GM12891 (cell line): ENCODE data around the gene RHPN2.
"Not testable (repeated sequence)": the region's sequence is repeated elsewhere in the genome, so short reads cannot be mapped to it uniquely, and the experiment has no call there.

Source experiments
- DNase-seq: peaks from one replicate; pipeline ENCODE4 v3.0.0; 2011; ENCODE audit warnings: low spot score; ENCODE audit not compliant: insufficient read length
- FAIRE-seq: peaks from 2 replicates; lab custom pipeline; 2011; peaks lifted over from hg19 to GRCh38; lab: Jason Lieb, UNC
- PAX5 ChIP-seq: IDR thresholded peaks from 2 replicates; pipeline ENCODE4 v1.6.1; 2011; ENCODE audit warnings: low read length, moderate library complexity, mild to moderate bottlenecking; ENCODE audit not compliant: insufficient read depth, severe bottlenecking
- POLR2A ChIP-seq: IDR thresholded peaks from 2 replicates; pipeline ENCODE4 v1.6.1; 2011; ENCODE audit warnings: low read depth, low read length, control low read depth
- POLR2AphosphoS5 ChIP-seq: IDR thresholded peaks from 2 replicates; pipeline ENCODE4 v1.6.1; 2011; ENCODE audit warnings: low read depth, low read length, control low read depth
- POU2F2 ChIP-seq: IDR thresholded peaks from 2 replicates; pipeline ENCODE4 v1.6.1; 2011; ENCODE audit warnings: low read depth, mild to moderate bottlenecking, control low read depth, low read length, moderate library complexity
- SPI1 ChIP-seq: IDR thresholded peaks from 2 replicates; pipeline ENCODE4 v1.6.1; 2011; ENCODE audit warnings: low read depth, low read length, control low read depth
- TAF1 ChIP-seq: IDR thresholded peaks from 2 replicates; pipeline ENCODE4 v1.6.1; 2011; ENCODE audit warnings: low read depth, low read length, control low read depth

RHPN2 gene

DNA sequence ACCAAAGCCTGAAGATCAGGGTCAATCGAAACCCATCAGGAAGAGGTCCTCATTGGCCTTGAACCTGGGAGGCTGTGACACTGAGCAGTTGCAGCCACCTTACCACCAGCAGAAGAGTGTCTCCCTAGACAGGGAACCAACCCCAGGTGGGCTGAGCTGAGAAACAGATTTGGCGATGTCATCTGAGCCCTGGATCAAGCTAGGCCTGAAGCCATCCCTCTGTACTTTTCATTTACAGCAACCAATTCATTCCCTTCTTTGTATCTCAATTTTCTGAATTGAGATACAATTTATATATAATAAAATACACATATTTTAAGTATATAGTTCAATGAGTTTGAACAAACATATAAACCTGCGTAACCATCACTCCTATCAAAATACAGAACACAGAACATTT is 14.6 kb downstream of the RHPN2 start:
- DNase-seq (no peak), FAIRE-seq (no peak)
- no peak for TF ChIP-seq POU2F2
- no peak for TF ChIP-seq POLR2AphosphoS5
- TF ChIP-seq PAX5, result no peak
- no peak for TF ChIP-seq TAF1
- no peak for TF ChIP-seq POLR2A
- no peak for TF ChIP-seq SPI1

DNA sequence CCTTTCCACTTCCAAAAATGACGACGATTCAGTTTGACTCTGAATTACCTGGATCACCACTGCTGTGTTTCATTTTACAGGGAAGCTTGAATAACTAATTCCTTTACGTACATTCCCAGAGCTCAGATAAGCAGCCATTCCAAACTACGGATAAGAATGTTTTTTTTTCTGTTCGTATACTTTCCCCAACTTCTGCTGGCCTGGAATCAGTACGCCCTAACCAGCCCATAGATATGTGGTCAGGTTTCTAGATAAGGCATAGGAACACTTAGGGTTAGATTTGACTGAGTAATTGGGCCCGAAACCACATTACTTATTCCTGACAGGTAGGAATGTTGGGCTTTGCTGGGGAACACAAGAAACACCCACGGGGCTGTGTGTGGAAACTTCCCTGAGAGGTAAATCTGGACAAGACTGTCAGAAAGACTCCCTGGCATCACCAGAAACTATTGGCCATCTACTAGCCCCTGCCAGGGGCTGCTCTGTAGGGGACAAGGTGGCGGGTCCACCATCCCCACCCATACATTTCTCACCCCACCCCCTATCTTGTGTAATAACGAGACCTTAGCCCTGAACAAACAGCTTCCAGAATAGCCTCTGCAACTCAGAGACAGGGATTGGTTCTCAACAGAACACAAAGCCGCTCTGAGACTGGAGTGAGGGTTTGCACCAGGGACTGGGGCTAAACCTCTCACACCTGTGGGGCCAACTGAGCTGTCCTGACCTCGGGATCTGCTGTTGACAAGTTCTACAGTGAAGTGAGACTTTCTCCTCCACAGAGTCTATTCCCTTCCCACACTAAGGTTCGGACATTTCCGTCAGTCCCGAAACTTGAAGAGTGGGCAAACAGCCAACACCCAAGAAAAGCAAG is 15.6 kb downstream of the RHPN2 start:
- TF ChIP-seq TAF1 (no peak), POLR2AphosphoS5 (no peak), POLR2A (no peak), SPI1 (no peak), PAX5 (no peak), POU2F2 (no peak)
- DNase-seq (no peak), FAIRE-seq (no peak)

DNA sequence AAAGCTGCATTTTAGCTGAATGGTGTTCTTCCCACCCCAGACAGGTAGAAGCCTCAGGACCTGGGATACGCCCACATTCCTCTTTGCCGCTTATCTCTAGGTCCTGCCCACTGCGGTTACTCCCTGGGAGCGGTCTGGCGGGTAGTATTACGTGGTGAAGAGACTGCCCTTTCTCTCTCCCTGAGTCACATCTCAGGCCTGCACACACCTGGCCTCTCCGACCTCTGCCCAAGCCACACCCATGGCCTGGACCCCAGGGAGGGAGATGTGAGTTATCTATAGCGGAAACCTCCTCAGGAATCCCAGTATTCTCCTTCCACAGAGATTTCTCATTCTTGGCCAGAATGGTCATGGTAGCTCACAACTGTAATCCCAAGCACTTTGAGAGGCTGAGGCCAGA is 17.3 kb downstream of the RHPN2 start:
- FAIRE-seq, result no peak
- no peak for TF ChIP-seq POLR2A
- no peak for TF ChIP-seq PAX5
- no peak for TF ChIP-seq POU2F2
- TF ChIP-seq TAF1, result no peak
- no peak for TF ChIP-seq POLR2AphosphoS5
- no peak for TF ChIP-seq SPI1
- DNase-seq, result no peak

DNA sequence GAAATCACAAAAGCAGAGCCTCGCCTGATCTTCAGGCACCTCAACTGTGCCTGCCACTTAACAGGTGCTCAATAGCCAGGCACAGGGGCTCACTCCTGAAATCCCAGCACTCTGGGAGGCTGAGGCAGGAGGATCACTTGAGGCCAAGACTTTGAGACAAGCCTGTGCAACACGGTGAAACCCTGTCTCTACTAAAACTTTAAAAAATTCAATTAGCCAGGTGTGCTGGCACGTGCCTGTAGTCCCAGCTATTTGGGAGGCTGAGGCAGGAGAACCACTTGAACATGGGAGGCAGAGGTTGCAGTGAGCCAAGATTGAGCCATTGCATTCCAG is 22.9 kb downstream of the RHPN2 start:
- DNase-seq, FAIRE-seq: not testable (repeated sequence)

DNA sequence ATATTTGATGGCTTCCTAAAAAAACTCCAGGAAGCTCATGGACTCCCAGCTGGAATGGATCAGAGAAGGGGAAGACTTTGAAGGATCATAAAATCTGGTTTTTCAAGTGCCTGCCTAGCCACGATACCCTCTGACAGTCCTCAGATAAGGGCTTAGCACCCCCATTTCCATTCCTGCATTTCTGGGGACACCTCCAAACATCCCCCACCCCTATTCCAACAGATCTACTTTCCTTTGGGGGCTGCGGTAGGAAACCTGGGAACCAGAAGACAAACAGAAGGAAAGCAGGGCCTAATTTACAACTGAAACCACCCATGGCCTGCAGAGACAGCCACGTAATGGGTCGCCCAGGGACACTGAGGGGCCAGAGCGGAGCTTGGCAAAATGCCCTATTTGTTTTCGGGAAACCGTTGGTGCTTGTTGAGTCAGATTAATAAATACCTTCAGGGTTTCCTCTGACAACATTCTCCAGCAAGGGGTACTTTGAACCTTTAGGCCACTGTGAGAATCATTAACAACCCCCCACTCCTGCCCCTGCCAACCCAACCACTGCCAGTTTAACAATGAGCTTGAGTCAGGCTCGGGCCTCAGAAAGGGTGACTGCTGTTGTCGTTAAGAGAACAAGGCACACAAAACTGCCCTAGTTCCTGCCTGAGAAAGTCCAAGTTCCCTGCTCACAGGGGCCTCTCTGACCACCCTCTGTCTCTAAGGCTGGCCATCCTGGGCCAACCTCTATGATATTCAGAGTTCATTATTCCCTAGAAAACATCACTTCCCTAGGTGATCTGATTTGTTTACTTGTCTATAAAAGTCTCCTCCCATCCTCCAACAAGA is 23.5 kb downstream of the RHPN2 start:
- no peak for DNase-seq
- FAIRE-seq, result no peak

DNA sequence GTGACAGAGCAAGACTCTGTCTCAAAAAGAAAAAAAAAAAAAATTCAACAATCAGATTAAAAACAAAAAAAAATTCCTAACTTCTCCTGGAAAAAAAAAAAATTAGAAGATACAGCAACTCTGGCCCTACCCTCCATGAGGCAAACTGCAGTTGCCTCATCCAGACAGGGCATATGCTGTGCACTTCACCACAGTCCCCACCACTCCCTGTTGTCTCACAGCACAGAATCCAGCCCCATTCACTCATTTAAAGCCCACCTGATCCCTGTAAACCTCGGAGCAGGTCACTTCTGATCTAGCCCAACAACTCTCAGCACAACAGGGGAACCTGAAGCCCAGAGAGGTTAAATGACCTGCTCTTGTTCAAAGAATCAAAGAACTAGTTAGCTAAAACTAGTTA is 24.9 kb downstream of the RHPN2 start:
- DNase-seq, result no peak
- FAIRE-seq, result no peak
- TF ChIP-seq POLR2A (no peak), TAF1 (no peak), POU2F2 (no peak), POLR2AphosphoS5 (no peak), SPI1 (no peak), PAX5 (no peak)

More for the DNA sequence above, 23.5 kb downstream of the RHPN2 start:
- no peak for TF ChIP-seq POLR2A
- no peak for TF ChIP-seq POLR2AphosphoS5
- TF ChIP-seq PAX5, result no peak
- TF ChIP-seq SPI1, result no peak
- no peak for TF ChIP-seq POU2F2
- no peak for TF ChIP-seq TAF1

DNA sequence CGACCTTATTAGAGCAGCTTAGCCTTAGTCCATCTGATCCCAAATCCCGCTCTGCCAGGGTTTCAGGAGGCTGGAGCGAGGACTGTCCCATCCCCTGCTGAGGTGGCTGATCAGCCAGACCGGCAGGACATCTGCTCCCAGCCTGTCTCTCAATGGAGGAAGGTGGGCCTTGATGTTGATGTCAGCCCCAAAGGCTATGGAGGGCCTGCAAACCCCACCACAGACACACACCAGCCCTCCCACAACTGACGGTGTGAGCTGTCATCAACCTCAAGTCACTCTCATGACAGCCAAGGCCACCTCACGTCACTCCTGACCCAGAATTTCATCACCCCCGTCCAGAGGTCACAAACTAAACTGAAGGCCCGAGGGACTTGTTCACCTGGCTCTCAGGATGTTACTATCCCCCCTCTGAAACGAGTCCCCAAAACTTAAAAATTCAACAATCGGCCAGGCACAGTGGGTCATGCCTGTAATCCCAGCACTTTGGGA is 25.5 kb downstream of the RHPN2 start:
- no peak for FAIRE-seq
- TF ChIP-seq TAF1 (no peak), POLR2AphosphoS5 (no peak), POLR2A (no peak), POU2F2 (no peak), SPI1 (no peak), PAX5 (no peak)

DNA sequence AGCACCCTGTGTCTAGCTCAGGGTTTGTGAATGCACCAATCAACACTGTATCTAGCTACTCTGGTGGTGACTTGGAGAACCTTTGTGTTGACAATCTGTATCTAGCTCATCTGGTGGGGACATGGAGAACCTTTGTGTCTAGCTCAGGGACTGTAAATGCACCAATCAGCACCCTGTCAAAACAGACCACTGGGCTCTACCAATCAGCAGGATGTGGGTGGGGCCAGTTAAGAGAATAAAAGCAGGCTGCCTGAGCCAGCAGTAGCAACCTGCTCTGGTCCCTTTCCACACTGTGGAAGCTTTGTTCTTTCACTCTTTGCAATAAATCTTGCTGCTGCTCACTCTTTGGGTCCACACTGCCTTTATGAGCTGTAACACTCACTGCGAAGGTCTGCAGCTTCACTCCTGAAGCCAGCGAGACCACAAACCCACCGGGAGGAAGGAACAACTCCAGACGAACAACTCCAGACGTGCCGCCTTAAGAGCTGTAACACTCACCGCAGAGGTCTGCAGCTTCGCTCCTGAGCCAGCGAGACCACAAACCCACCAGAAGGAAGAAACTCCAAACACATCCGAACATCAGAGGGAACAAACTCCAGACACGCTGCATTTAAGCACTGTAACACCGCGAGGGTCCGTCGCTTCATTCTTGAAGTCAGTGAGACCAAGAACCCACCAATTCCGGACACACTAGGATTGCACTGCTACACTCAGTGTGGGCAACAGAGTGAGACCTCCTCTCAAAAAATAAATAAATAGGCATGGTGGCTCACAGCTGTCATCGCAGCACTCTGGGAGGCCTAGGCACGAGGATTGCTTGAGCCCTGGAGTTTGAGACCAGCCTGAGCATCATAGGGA is 27.3 kb downstream of the RHPN2 start:
- not testable (repeated sequence) for DNase-seq, FAIRE-seq

More for the DNA sequence above, 25.5 kb downstream of the RHPN2 start:
- no peak for DNase-seq

DNA sequence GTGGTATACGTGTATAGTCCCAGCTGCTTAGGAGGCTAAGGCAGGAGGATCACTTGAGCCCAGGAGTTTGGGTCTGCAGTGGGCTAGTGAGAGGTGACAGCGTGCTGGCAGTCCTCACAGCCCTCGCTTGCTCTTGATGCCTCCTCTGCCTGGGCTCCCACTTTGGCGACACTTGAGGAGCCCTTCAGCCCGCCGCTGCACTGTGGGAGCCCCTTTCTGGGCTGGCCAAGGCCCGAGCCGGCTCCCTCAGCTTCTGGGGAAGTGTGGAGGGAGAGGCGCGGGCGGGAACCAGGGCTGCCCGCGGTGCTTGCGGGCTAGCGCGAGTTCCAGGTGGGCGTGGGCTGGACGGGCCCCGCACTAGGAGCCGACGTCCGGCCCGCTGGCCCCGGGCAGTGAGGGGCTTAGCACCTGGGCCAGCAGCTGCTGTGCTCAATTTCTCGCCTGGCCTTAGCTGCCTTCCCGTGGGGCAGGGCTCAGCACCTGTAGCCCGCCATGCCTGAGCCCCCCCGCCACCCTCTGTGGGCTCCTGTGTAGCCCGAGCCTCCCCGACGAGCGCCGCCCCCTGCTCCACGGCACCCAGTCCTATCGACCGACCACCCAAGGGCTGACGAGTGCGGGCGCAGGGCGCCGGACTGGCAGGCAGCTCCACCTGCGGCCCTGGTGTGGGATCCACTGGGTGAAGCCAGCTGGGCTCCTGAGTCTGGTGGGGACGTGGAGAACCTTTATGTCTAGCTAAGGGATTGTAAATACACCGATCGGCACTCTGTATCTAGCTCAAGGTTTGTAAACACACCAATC is 28.1 kb downstream of the RHPN2 start:
- not testable (repeated sequence) for FAIRE-seq, DNase-seq
